Naive thymus-derived CD4-positive, alpha-beta T cell (primary cell): ENCODE results near the gene AKIRIN1. TPM values are rescaled to one million over a fixed set of nuclear protein-coding genes. Genes with fewer than 3 reads are reported as not detected.
A peak's percentile ranks its signal among the peaks of the same experiment; 100 is the strongest.

ENCODE experiments used
- ATAC-seq: fragments of 150-1000 bp; cut with Tn5 transposase; 2 replicates; pipeline ENCODE4 v1.10.0; 2021; ENCODE audit warnings: mild to moderate bottlenecking, moderate library complexity
- CTCF ChIA-PET: fragments of 350-600 bp; sonication (Branson Sonifier 250); formaldehyde crosslinking; loops from one replicate; lab custom pipeline; 2021; ENCODE audit warnings: antibody characterized with exemption; lab: Charles Lee
- POLR2A ChIA-PET: fragments of 350-600 bp; sonication (Branson Sonifier 250); formaldehyde crosslinking; loops from one replicate; lab custom pipeline; 2021; ENCODE audit warnings: antibody characterized with exemption, inconsistent platforms; lab: Charles Lee
- DNase-seq, 9 donors: peaks; one replicate each; pipeline versions ENCODE4 v3.0.0 to v3.0.0-alpha.2; 2020 to 2022; ENCODE audit warnings: mixed read lengths in 1 of 9
- H3K27ac ChIP-seq: one replicate; pipeline ENCODE4 v1.7.0; 2013; ENCODE audit warnings: mild to moderate bottlenecking, low read depth, low read length, moderate library complexity
- H3K27me3 ChIP-seq, 2 donors: one replicate each; pipeline ENCODE4 v1.7.0; 2013; ENCODE audit warnings: low read length in 2 of 2, mild to moderate bottlenecking in 2 of 2, moderate library complexity in 2 of 2; ENCODE audit not compliant: control insufficient read depth in 2 of 2, insufficient read depth in 2 of 2
- H3K36me3 ChIP-seq, 3 experiments: 1 replicate in 2 of 3; 2 replicates in 1 of 3; pipeline ENCODE4 v1.7.0; 2013; ENCODE audit warnings: low read length in 3 of 3, mild to moderate bottlenecking in 3 of 3, moderate library complexity in 1 of 3; ENCODE audit not compliant: insufficient read depth in 3 of 3, control insufficient read depth in 2 of 3
- H3K4me1 ChIP-seq, 2 donors: one replicate each; pipeline ENCODE4 v1.7.0; 2013; ENCODE audit warnings: low read length in 2 of 2, mild to moderate bottlenecking in 2 of 2, moderate library complexity in 1 of 2; ENCODE audit not compliant: control insufficient read depth in 2 of 2, insufficient read depth in 2 of 2
- H3K4me3 ChIP-seq: 2 replicates; pipeline ENCODE4 v1.7.0; 2013; ENCODE audit warnings: mild to moderate bottlenecking, low read length
- H3K9me3 ChIP-seq, 3 experiments: 1 replicate in 2 of 3; 2 replicates in 1 of 3; pipeline ENCODE4 v1.7.0; 2013; ENCODE audit warnings: low read length in 3 of 3; ENCODE audit not compliant: control insufficient read depth in 2 of 3
- H3K27ac Mint-ChIP-seq, 9 donors: one replicate each; pipeline ENCODE4 v1.8.0; 2020 to 2022; ENCODE audit warnings: mixed read lengths in 9 of 9, mild to moderate bottlenecking in 8 of 9, moderate library complexity in 5 of 9, inconsistent platforms in 2 of 9
- H3K27me3 Mint-ChIP-seq, 5 donors: one replicate each; pipeline ENCODE4 v1.8.0; 2021 to 2022; ENCODE audit warnings: mixed read lengths in 5 of 5, mild to moderate bottlenecking in 1 of 5
- H3K36me3 Mint-ChIP-seq, 5 donors: one replicate each; pipeline ENCODE4 v1.8.0; 2020 to 2022; ENCODE audit warnings: mixed read lengths in 5 of 5, mild to moderate bottlenecking in 3 of 5, inconsistent platforms in 1 of 5
- H3K4me1 Mint-ChIP-seq, 7 donors: one replicate each; pipeline ENCODE4 v1.8.0; 2020 to 2022; ENCODE audit warnings: mixed read lengths in 7 of 7, mild to moderate bottlenecking in 3 of 7, inconsistent platforms in 1 of 7
- H3K4me3 Mint-ChIP-seq, 10 donors: one replicate each; pipeline ENCODE4 v1.8.0; 2020 to 2022; ENCODE audit warnings: mild to moderate bottlenecking in 10 of 10, mixed read lengths in 10 of 10, moderate library complexity in 6 of 10, inconsistent platforms in 2 of 10
- H3K9me3 Mint-ChIP-seq, 11 donors: one replicate each; pipeline ENCODE4 v1.8.0; 2020 to 2022; ENCODE audit warnings: mixed read lengths in 11 of 11, mild to moderate bottlenecking in 4 of 11, inconsistent platforms in 1 of 11, moderate library complexity in 1 of 11
- intact Hi-C, 2 donors: fragments of 100-400 bp; cut with micrococcal nuclease; formaldehyde crosslinking; loops; one replicate each; pipeline ENCODE4 v1.15.1; 2023
- polyA plus RNA-seq, 2 donors: library from polyadenylated mRNA; unstranded; fragments of 300-500 nt; fragmentation: Illumina TruSeq; gene quantifications; one replicate each; pipeline ENCODE4 v1.2.3, GENCODE V29; 2021
- total RNA-seq, 6 experiments: library from RNA in 5 of 6; stranded (reverse) in 5 of 6; gene quantifications; 1 replicate in 5 of 6; 2 replicates in 1 of 6; pipeline ENCODE4 v1.2.3 and lab custom pipeline; 2021 to 2026

AKIRIN1 gene
- total RNA-seq (10 to 100 TPM; 63.7 to 74.7 (median 70.2) TPM), polyA plus RNA-seq (100 to 1,000 TPM in 1 of 2 donors, 10 to 100 TPM in 1; 87.3 to 103 TPM), total RNA-seq (lab: John Stamatoyannopoulos, UW) (117 reads per million, percentile 87 among the genes with 10 or more reads in this experiment)

GRCh38 chr1:38990738-38991637, at the start of gene AKIRIN1:
AKIRIN1 (plus strand) TSS chr1:38991276; CDS start chr1:38991381, 105 bp downstream.
- H3K27ac ChIP-seq = peak within 1 kb of the TSS; percentile 99
- H3K4me1 Mint-ChIP-seq = peaks cover 24 to 52% (median 42%) of the 10 kb centered on the region in 7 donors
- H3K27ac Mint-ChIP-seq = peak within 1 kb of the TSS; percentile 84 to 95 (median 91)

GRCh38 chr1:38941527-38942019, 49.5 kb upstream of the AKIRIN1 start, which contains the start of gene RHBDL2:
RHBDL2 (minus strand) TSS chr1:38941830; CDS start chr1:38919212, 22,618 bp downstream.
- H3K4me3 ChIP-seq = no peak within 1 kb of the TSS
- no peaks in the 10 kb centered on the region for H3K9me3 ChIP-seq
- no peaks in the 10 kb centered on the region for H3K36me3 Mint-ChIP-seq
- no peaks in the 10 kb centered on the region for H3K4me1 ChIP-seq
- ATAC-seq (no peak), DNase-seq (no peak)
- peaks cover 0 to 11% (median 5%) of the 10 kb centered on the region in 7 donors for H3K4me1 Mint-ChIP-seq
- intact Hi-C loops = no loop called here
- peaks cover 0 to 4% (median 0%) of the 10 kb centered on the region in 5 donors for H3K27me3 Mint-ChIP-seq
- H3K27me3 ChIP-seq = no peaks in the 10 kb centered on the region
- ChIA-PET CTCF (no interaction called here), POLR2A (no interaction called here)
- peak within 1 kb of the TSS in 1 of 9 donors; percentile 13 for H3K27ac Mint-ChIP-seq
- H3K27ac ChIP-seq = no peak within 1 kb of the TSS
- no peaks in the 10 kb centered on the region for H3K9me3 Mint-ChIP-seq
- no peaks in the 10 kb centered on the region for H3K36me3 ChIP-seq
- H3K4me3 Mint-ChIP-seq = no peak within 1 kb of the TSS

More at GRCh38 chr1:38990738-38991637, at the start of gene AKIRIN1:
- H3K9me3 Mint-ChIP-seq = no peaks in the 10 kb centered on the region
- intact Hi-C loops = loop anchor here (1.0 to 10.0 kb wide), 7 partner anchors 14 to 206 kb away; partner anchors contain the start of genes MYCBP (in 2 of the 2), NDUFS5 (in 2 of the 2) and RRAGC (in 2 of the 2)
- H3K4me3 Mint-ChIP-seq = peak within 1 kb of the TSS; percentile 80 to 95 (median 90)
- no peaks in the 10 kb centered on the region for H3K27me3 ChIP-seq
- DNase-seq (peak; percentile 82 to 100 (median 89)), ATAC-seq (peak; percentile 98)
- peaks cover 0 to 4% (median 0%) of the 10 kb centered on the region in 5 donors for H3K27me3 Mint-ChIP-seq
- no peaks in the 10 kb centered on the region for H3K36me3 ChIP-seq
- peak within 1 kb of the TSS; percentile 82 for H3K4me3 ChIP-seq
- ChIA-PET CTCF (interaction anchor here (0.7 kb wide), 1 partner anchor 101 kb away, joined by 3 read pairs; no protein-coding TSS in a partner anchor), POLR2A (interaction anchor here (1.0 to 4.0 kb wide), 5 partner anchors 9 to 118 kb away, joined by 3 to 25 read pairs (median 6); partner anchors contain the start of genes MYCBP and NDUFS5)
- H3K4me1 ChIP-seq = peaks cover 14 to 32% of the 10 kb centered on the region in 2 donors
- peaks cover 0 to 16% (median 14%) of the 10 kb centered on the region in 5 donors for H3K36me3 Mint-ChIP-seq
- no peaks in the 10 kb centered on the region for H3K9me3 ChIP-seq

GRCh38 chr1:38942664-38943428, 48.2 kb upstream of the AKIRIN1 start:
- intact Hi-C loops = no loop called here
- ChIA-PET CTCF (interaction anchor here (0.6 kb wide), 1 partner anchor 55 kb away, joined by 3 read pairs; no protein-coding TSS in a partner anchor), POLR2A (no interaction called here)
- Mint-ChIP-seq H3K27ac (no peak overlapping the region), H3K9me3 (no peaks in the 10 kb centered on the region), H3K4me3 (no peak overlapping the region), H3K4me1 (peaks cover 0 to 11% (median 5%) of the 10 kb centered on the region in 7 donors), H3K36me3 (no peaks in the 10 kb centered on the region), H3K27me3 (peaks cover 0 to 4% (median 0%) of the 10 kb centered on the region in 5 donors)
- Histone ChIP-seq H3K4me3 (no peak overlapping the region), H3K4me1 (no peaks in the 10 kb centered on the region), H3K27me3 (no peaks in the 10 kb centered on the region), H3K9me3 (no peaks in the 10 kb centered on the region), H3K27ac (no peak overlapping the region), H3K36me3 (no peaks in the 10 kb centered on the region)
- ATAC-seq (no peak), DNase-seq (no peak)

GRCh38 chr1:38944547-38944946, 46.5 kb upstream of the AKIRIN1 start:
- no peaks in the 10 kb centered on the region for H3K4me1 ChIP-seq
- H3K36me3 Mint-ChIP-seq = no peaks in the 10 kb centered on the region
- DNase-seq (no peak), ATAC-seq (no peak)
- POLR2A ChIA-PET = no interaction called here
- H3K4me3 ChIP-seq = no peak overlapping the region
- no peaks in the 10 kb centered on the region for H3K9me3 ChIP-seq
- H3K27me3 ChIP-seq = no peaks in the 10 kb centered on the region
- H3K9me3 Mint-ChIP-seq = no peaks in the 10 kb centered on the region
- no peaks in the 10 kb centered on the region for H3K36me3 ChIP-seq
- no peak overlapping the region for H3K27ac ChIP-seq
- intact Hi-C loops = no loop called here
- H3K4me3 Mint-ChIP-seq = no peak overlapping the region
- H3K4me1 Mint-ChIP-seq = peaks cover 0 to 11% (median 5%) of the 10 kb centered on the region in 7 donors
- CTCF ChIA-PET = interaction anchor here (0.6 kb wide), 2 partner anchors 514 to 703 kb away, joined by 3 read pairs; no protein-coding TSS in a partner anchor
- H3K27me3 Mint-ChIP-seq = peaks cover 0 to 4% (median 0%) of the 10 kb centered on the region in 5 donors
- H3K27ac Mint-ChIP-seq = no peak overlapping the region

- POLR2A ChIA-PET = no interaction called here
- intact Hi-C loops = no loop called here
- CTCF ChIA-PET = no interaction called here
- H3K4me3 ChIP-seq = no peak overlapping the region
- Mint-ChIP-seq H3K27ac (peak overlapping the region in 1 of 9 donors; percentile 20), H3K4me3 (no peak overlapping the region), H3K27me3 (peaks cover 0 to 3% (median 0%) of the 10 kb centered on the region in 5 donors), H3K4me1 (peaks cover 0 to 10% (median 5%) of the 10 kb centered on the region in 7 donors), H3K9me3 (no peaks in the 10 kb centered on the region), H3K36me3 (no peaks in the 10 kb centered on the region)
- DNase-seq (no peak), ATAC-seq (no peak)
- no peak overlapping the region for H3K27ac ChIP-seq
- no peaks in the 10 kb centered on the region for H3K36me3 ChIP-seq
- no peaks in the 10 kb centered on the region for H3K4me1 ChIP-seq
- no peaks in the 10 kb centered on the region for H3K9me3 ChIP-seq
- no peaks in the 10 kb centered on the region for H3K27me3 ChIP-seq
Measured at GRCh38 chr1:38950553-38950952, 40.5 kb upstream of the AKIRIN1 start.

- intact Hi-C loops = no loop called here
- Mint-ChIP-seq H3K9me3 (no peaks in the 10 kb centered on the region), H3K27ac (no peak overlapping the region), H3K4me3 (peak overlapping the region in 1 of 10 donors; percentile 10), H3K4me1 (peaks cover 0 to 10% (median 5%) of the 10 kb centered on the region in 7 donors), H3K36me3 (no peaks in the 10 kb centered on the region), H3K27me3 (peaks cover 0 to 3% (median 0%) of the 10 kb centered on the region in 5 donors)
- CTCF ChIA-PET = interaction anchor here (0.8 kb wide), 1 partner anchor 796 kb away, joined by 3 read pairs; no protein-coding TSS in a partner anchor
- Histone ChIP-seq H3K27ac (no peak overlapping the region), H3K27me3 (no peaks in the 10 kb centered on the region), H3K36me3 (no peaks in the 10 kb centered on the region), H3K4me1 (no peaks in the 10 kb centered on the region), H3K4me3 (no peak overlapping the region), H3K9me3 (no peaks in the 10 kb centered on the region)
- no peak for ATAC-seq
- DNase-seq = no peak
- POLR2A ChIA-PET = no interaction called here
Measured at GRCh38 chr1:38953433-38953860, 37.6 kb upstream of the AKIRIN1 start.
